ENCODE results near the gene AUTS2. TPM values are rescaled to one million over a fixed set of nuclear protein-coding genes. Genes with fewer than 3 reads are reported as not detected.

AUTS2 gene
- total and polyA plus RNA-seq, 11 donors: 3.4 to 14.0 (median 7.3) TPM

GRCh38 chr7:69804962-69805361 is 206.7 kb downstream of the AUTS2 start:
- no peak for TF ChIP-seq POLR2A (IDR thresholded peaks at IDR 0.05)
- TF ChIP-seq, protein P1, sequence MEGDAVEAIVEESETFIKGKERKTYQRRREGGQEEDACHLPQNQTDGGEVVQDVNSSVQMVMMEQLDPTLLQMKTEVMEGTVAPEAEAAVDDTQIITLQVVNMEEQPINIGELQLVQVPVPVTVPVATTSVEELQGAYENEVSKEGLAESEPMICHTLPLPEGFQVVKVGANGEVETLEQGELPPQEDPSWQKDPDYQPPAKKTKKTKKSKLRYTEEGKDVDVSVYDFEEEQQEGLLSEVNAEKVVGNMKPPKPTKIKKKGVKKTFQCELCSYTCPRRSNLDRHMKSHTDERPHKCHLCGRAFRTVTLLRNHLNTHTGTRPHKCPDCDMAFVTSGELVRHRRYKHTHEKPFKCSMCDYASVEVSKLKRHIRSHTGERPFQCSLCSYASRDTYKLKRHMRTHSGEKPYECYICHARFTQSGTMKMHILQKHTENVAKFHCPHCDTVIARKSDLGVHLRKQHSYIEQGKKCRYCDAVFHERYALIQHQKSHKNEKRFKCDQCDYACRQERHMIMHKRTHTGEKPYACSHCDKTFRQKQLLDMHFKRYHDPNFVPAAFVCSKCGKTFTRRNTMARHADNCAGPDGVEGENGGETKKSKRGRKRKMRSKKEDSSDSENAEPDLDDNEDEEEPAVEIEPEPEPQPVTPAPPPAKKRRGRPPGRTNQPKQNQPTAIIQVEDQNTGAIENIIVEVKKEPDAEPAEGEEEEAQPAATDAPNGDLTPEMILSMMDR (IDR thresholded peaks at IDR 0.05): no peak
- intact Hi-C loops (cut with DNase I): no loop called here
- ATAC-seq: no peak
- Histone ChIP-seq H3K4me1 (peaks cover 0 to 23% (median 11%) of the 10 kb centered on the region in 12 donors), H3K27ac (no peak overlapping the region), H3K27me3 (no peaks in the 10 kb centered on the region), H3K9me3 (peaks cover 0 to 3% (median 0%) of the 10 kb centered on the region in 12 donors), H3K4me3 (no peak overlapping the region), H3K36me3 (no peaks in the 10 kb centered on the region)
- DNase-seq: no peak
- WGBS, 4 donors: 79 to 89% (median 83%) methylated on average over 2 of the region's 2 CpGs

- intact Hi-C loops (cut with DNase I): no loop called here
- no peak for ATAC-seq
- H3K36me3 ChIP-seq: no peaks in the 10 kb centered on the region
- DNase-seq: no peak
- peaks cover 0 to 3% (median 0%) of the 10 kb centered on the region in 12 donors for H3K9me3 ChIP-seq
- H3K27ac ChIP-seq: no peak overlapping the region
- WGBS, 4 donors: 95 to 100% (median 99%) methylated on average over 1 of the region's 1 CpG
- H3K27me3 ChIP-seq: no peaks in the 10 kb centered on the region
- H3K4me3 ChIP-seq: no peak overlapping the region
- H3K4me1 ChIP-seq: peaks cover 0 to 1% (median 0%) of the 10 kb centered on the region in 12 donors
- TF ChIP-seq, protein P1 (IDR thresholded peaks at IDR 0.05): no peak
- TF ChIP-seq POLR2A (IDR thresholded peaks at IDR 0.05): no peak
These were observed 210.1 kb downstream of the AUTS2 start for GRCh38 chr7:69808391-69808790.

DNA sequence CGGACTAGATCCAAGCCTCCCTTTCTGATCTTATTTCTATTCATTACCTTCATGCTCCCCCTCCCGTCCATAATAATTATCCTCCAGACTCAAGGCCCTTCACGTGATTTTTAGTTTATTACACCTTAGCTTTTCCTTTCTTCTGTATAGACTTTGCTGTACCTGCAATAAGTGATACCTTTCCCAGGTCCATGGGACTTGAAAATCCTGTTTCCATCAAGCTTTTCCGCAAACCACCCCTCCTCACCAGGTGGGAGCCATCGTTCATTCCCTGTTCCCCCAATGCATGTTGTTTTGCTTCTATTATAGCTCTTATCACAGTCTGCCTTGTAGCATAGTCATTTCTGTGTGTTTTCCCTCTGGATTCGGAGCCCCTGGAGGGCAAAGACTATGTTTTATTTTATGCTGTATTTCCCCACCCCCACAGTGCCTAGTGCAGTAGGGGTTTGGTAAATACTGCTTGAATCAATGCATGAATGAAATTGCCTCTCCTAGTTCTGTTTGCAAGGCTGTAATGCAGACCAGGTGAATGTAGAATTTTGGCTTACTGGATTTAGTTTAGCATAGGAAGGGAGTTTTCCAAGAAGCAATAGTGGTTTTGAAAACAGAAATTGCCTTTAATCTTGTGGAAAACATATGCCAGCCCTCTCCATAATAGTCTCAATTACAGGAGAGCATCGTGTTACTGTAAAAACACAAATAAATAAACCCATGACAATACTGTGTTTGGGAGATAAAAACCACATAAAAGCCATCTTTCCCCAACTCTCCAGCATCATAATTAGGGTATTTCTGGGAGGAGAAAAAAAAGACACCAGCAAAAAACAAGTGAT is 213.4 kb downstream of the AUTS2 start:
- peaks cover 0 to 21% (median 10%) of the 10 kb centered on the region in 12 donors for H3K4me1 ChIP-seq
- intact Hi-C loops (cut with DNase I): no loop called here
- 94 to 98% (median 97%) methylated on average over 7 of the region's 7 CpGs for WGBS, 4 donors

DNA sequence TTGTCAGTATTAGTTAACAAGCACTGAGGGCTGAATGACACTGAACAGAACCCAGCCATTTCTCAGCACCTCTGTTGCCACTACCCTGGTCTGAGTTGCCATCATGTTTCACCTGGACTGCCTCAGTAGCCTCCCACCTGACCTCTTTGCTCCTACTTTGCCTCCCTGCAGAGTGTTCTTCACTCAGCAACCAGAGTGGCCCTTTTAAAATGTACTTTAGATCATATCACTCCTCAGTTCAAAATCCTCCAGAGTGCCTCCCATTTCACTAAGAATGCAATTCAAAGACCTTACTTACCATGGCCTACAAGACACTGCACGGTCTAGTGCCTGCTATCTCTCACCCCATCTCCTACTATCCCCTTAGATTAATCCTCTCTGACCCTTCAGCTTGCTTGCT is 214.5 kb downstream of the AUTS2 start:
- Histone ChIP-seq H3K9me3 (no peaks in the 10 kb centered on the region), H3K4me3 (no peak overlapping the region), H3K36me3 (no peaks in the 10 kb centered on the region), H3K27ac (no peak overlapping the region), H3K4me1 (peaks cover 0 to 26% (median 13%) of the 10 kb centered on the region in 12 donors), H3K27me3 (no peaks in the 10 kb centered on the region)
- TF ChIP-seq, protein P1 (IDR thresholded peaks at IDR 0.05): no peak
- no peak for TF ChIP-seq POLR2A (IDR thresholded peaks at IDR 0.05)
- 96 to 100% (median 98%) methylated on average over 1 of the region's 1 CpG for WGBS, 4 donors
- intact Hi-C loops (cut with DNase I): no loop called here
- DNase-seq: no peak
- ATAC-seq: no peak

More for the DNA sequence above, 213.4 kb downstream of the AUTS2 start:
- Histone ChIP-seq H3K4me3 (no peak overlapping the region), H3K27me3 (no peaks in the 10 kb centered on the region), H3K9me3 (peaks cover 0 to 3% (median 0%) of the 10 kb centered on the region in 12 donors), H3K36me3 (no peaks in the 10 kb centered on the region), H3K27ac (no peak overlapping the region)
- ATAC-seq: no peak
- DNase-seq: no peak
- no peak for TF ChIP-seq POLR2A (IDR thresholded peaks at IDR 0.05)
